Heart left ventricle (tissue), 13 donors: Measurements from ENCODE around the gene TET3.

Source experiments
- CTCF ChIP-seq, 12 donors: fragments of 200-600 bp; sonication (generic) in 4 of 12; IDR thresholded peaks; one replicate each; pipeline versions ENCODE4 v1.5.0 to v1.8.0; 2018 to 2022; ENCODE audit warnings: antibody characterized with exemption in 12 of 12, mild to moderate bottlenecking in 5 of 12
- POLR2A ChIP-seq, 2 donors: fragments of 450-650 bp; IDR thresholded peaks; one replicate each; pipeline ENCODE4 v1.6.1; 2017; ENCODE audit warnings: antibody characterized with exemption in 2 of 2, mild to moderate bottlenecking in 2 of 2, moderate library complexity in 2 of 2
- donor health status: ischemic (EF 13 %, LVEDD 7.1; RV severe dilation, severe dysfunction).
- donor health status: DM: no; HTN: yes; CAD: no.
- donor health status: DM: no; HTN: no; CAD: no.
- donor health status: ischemic (EF 25% LVEDD 6.9; RV normal size, moderate dysfunction).
- donor health status: ischemic (EF 25% LVEDD 5.7; RV mildly dilated, moderate dysfunction).
- donor health status: ischemic (EF 35%, LVEDD 5.7; RV mildly dilated, moderate dysfunction).
- donor health status: nonischemic (EF 11% LVEDD 7.7; RV severe dilation, severe dysfunction).
- donor health status: DM: yes; HTN: yes; CAD: no.
- donor health status: PGD.
- donor health status: ischemic (EF 29% LVEDD 5.4; RV normal size, mild dysfunction).
- donor health status: nonischemic (EF 23%, LVEDD 6.1; RV moderate dilation, normal function).

- TF ChIP-seq CTCF (IDR thresholded peaks at IDR 0.05) (no peak), POLR2A (IDR thresholded peaks at IDR 0.05) (no peak)
These were observed 37.2 kb upstream of the TET3 start for GRCh38 chr2:73947412-73948018.
